Endometrial microvascular endothelial cells (primary cell): ENCODE measurements around the gene PDE12. TPM values are rescaled to one million over a fixed set of nuclear protein-coding genes. Genes with fewer than 3 reads are reported as not detected.

Experiments
- total RNA-seq: library from RNA; depleted of rRNA; stranded (reverse); fragments of >200 nt; gene quantifications from one replicate; pipeline ENCODE4 v1.2.3, GENCODE V29; 2015; ENCODE audit errors: inconsistent ontology term

The PDE12 gene
- total RNA-seq, 1 donor from 2014 or later = 37.1 TPM

Other genes starting within 250 kb of the PDE12 start
- 0.19 TPM for gene DNAH12, start 11.9 kb upstream of the PDE12 start, total RNA-seq
- 248 TPM for gene ARF4, start 41.1 kb downstream of the PDE12 start, total RNA-seq
- 17.5 TPM for gene DENND6A, start 136.8 kb downstream of the PDE12 start, total RNA-seq
- 47.3 TPM for gene SLMAP, start 200.0 kb downstream of the PDE12 start, total RNA-seq